ENCODE data around the gene CFAP141. TPM values are rescaled to one million over a fixed set of nuclear protein-coding genes. Genes with fewer than 3 reads are reported as not detected.

Gene CFAP141
- total and polyA plus RNA-seq, 2 of the 4 experiments (the other 2 are of a cell fraction), result not detected

GRCh38 chr1:154192476-154192875 lies 13.7 kb downstream of the CFAP141 start:
- in situ Hi-C loops (cut with MboI; ENCODE audit: low sequenced_read_pairs) (no loop called here), intact Hi-C loops (cut with micrococcal nuclease) (no loop called here), dilution Hi-C loops (cut with HindIII; ENCODE audit: low sequenced_read_pairs, unreplicated experiment) (no loop called here)
- no peak overlapping the region for H3K4me3 ChIP-seq (ENCODE audit: insufficient read depth, low read depth, low read length)
- no peak overlapping the region for H3K4me2 ChIP-seq (ENCODE audit: low read depth, low read length)
- ChIA-PET POLR2A (ENCODE audit: unreplicated experiment) (interaction anchor here (0.5 kb wide), 1 partner anchor 28 kb away, joined by 3 read pairs; the partner anchor contains the start of gene UBAP2L), CTCF (no interaction called here)
- no peak overlapping the region for H2BK5ac ChIP-seq (ENCODE audit: low read depth, low read length, poor library complexity, severe bottlenecking)
- no peak overlapping the region for H4K5ac ChIP-seq (ENCODE audit: low read depth, low read length)
- H2BK15ac ChIP-seq (ENCODE audit: low read depth, low read length), result no peak overlapping the region
- peaks cover 4% of the 10 kb centered on the region for H3K4me1 ChIP-seq (ENCODE audit: control insufficient read depth, insufficient read depth, low read length)
- TF ChIP-seq SMC3 (IDR thresholded peaks at IDR 0.05; ENCODE audit: low read depth, low read length) (no peak), CTCF (conservative IDR thresholded peaks at IDR 0.05; ENCODE audit: low read depth, low read length) (no peak), FOS (IDR thresholded peaks at IDR 0.05; ENCODE audit: low read depth, low read length) (no peak), POLR2A (IDR thresholded peaks at IDR 0.05; ENCODE audit: low read depth, low read length) (no peak), CHD1 (IDR thresholded peaks at IDR 0.05; ENCODE audit: low read depth, low read length) (no peak), RAD21 (IDR thresholded peaks at IDR 0.05; ENCODE audit: low read length) (no peak), MAZ (IDR thresholded peaks at IDR 0.05; ENCODE audit: borderline replicate concordance, low read depth, low read length) (no peak), RCOR1 (IDR thresholded peaks at IDR 0.05; ENCODE audit: insufficient replicate concordance, low read length) (no peak), RFX5 (IDR thresholded peaks at IDR 0.05; ENCODE audit: low read depth, low read length) (no peak), CEBPB (IDR thresholded peaks at IDR 0.05; ENCODE audit: low read depth, low read length) (no peak), NFE2L2 (IDR thresholded peaks at IDR 0.05; ENCODE audit: low read depth, low read length) (no peak)
- H3K4ac ChIP-seq (ENCODE audit: low read depth, low read length), result no peak overlapping the region
- H3K18ac ChIP-seq (ENCODE audit: low read depth, low read length), result no peak overlapping the region
- H3K14ac ChIP-seq (replicated peaks; ENCODE audit: low read depth, low read length), result no peak overlapping the region
- H2BK120ac ChIP-seq (ENCODE audit: low read depth, low read length), result no peak overlapping the region
- no peak overlapping the region for H2BK20ac ChIP-seq (ENCODE audit: low read depth, low read length)
- H3K23ac ChIP-seq (ENCODE audit: low read depth, low read length), result no peak overlapping the region; the same call in 1 of the 2 replicates
- no peaks in the 10 kb centered on the region for H3K36me3 ChIP-seq (ENCODE audit: control insufficient read depth, insufficient read depth, low read length)
- BruUV-seq (replicated peaks), result no TSS peak
- no peak overlapping the region for H2AK9ac ChIP-seq (replicated peaks; ENCODE audit: low read depth, low read length, poor library complexity)
- H4K20me1 ChIP-seq (ENCODE audit: insufficient read depth, low read length), result no peaks in the 10 kb centered on the region
- H4K91ac ChIP-seq (ENCODE audit: insufficient read depth, low read depth, low read length), result no peak overlapping the region
- H3K9ac ChIP-seq (ENCODE audit: low read depth, low read length), result no peak overlapping the region
- H2AFZ ChIP-seq (replicated peaks; ENCODE audit: low read length, poor library complexity), result no peak overlapping the region
- DNase-seq (no peak), ATAC-seq (ENCODE audit: low read depth) (no peak)
- no peak overlapping the region for H3K27ac ChIP-seq (ENCODE audit: insufficient read depth, low read length)
- no peak overlapping the region for H4K8ac ChIP-seq (ENCODE audit: low read depth in 2 of 2, low read length in 2 of 2)
- no peak overlapping the region for H2AK5ac ChIP-seq (ENCODE audit: low read depth, low read length)
- H3K9me1 ChIP-seq (ENCODE audit: insufficient read depth, low read length), result no peaks in the 10 kb centered on the region
- H3K56ac ChIP-seq (ENCODE audit: extremely low read depth, insufficient read depth, low read length), result no peak overlapping the region
- H3K79me1 ChIP-seq (ENCODE audit: low read depth in 1 of 2, low read length in 2 of 2), result no peaks in the 10 kb centered on the region
- peaks cover 27% of the 10 kb centered on the region for H3K27me3 ChIP-seq (ENCODE audit: control insufficient read depth, insufficient read depth, low read length)
- no CpG with 5 or more reads among the region's 3 CpGs for WGBS, 2 experiments (ENCODE audit: extremely low coverage in 2 of 2, insufficient read length in 1 of 2)
- H3K9me3 ChIP-seq (ENCODE audit: control insufficient read depth, insufficient read depth, low read length), result no peaks in the 10 kb centered on the region
